Left ventricle myocardium inferior (tissue), 1 donor: ENCODE data around the gene LARGE1. TPM values are rescaled to one million over a fixed set of nuclear protein-coding genes. Genes with fewer than 3 reads are reported as not detected.

Source experiments
- DNase-seq: peaks from one replicate; pipeline ENCODE4 v3.0.0-alpha.2; 2020
- H3K27ac ChIP-seq: fragments of 200-600 bp; replicated peaks from 2 replicates; pipeline ENCODE4 v1.8.0; 2021
- H3K27me3 ChIP-seq: fragments of 200-600 bp; 2 replicates; pipeline ENCODE4 v1.8.0; 2021; ENCODE audit warnings: low read depth
- H3K36me3 ChIP-seq: fragments of 200-600 bp; 2 replicates; pipeline ENCODE4 v1.8.0; 2021
- H3K4me1 ChIP-seq: fragments of 200-600 bp; 2 replicates; pipeline ENCODE4 v1.8.0; 2021
- H3K4me3 ChIP-seq: fragments of 200-600 bp; 2 replicates; pipeline ENCODE4 v1.8.0; 2021; ENCODE audit warnings: mild to moderate bottlenecking, moderate library complexity
- H3K9me3 ChIP-seq: fragments of 200-600 bp; replicated peaks from 2 replicates; pipeline ENCODE4 v1.8.0; 2021
- CTCF ChIP-seq: fragments of 200-600 bp; IDR thresholded peaks from 2 replicates; pipeline ENCODE4 v1.8.0; 2021; ENCODE audit warnings: antibody characterized with exemption, mild to moderate bottlenecking, borderline replicate concordance
- intact Hi-C: fragments of 100-400 bp; cut with micrococcal nuclease; formaldehyde crosslinking; loops from one replicate; pipeline ENCODE4 v1.11.0; 2022
- total RNA-seq: library from RNA; stranded (reverse); fragmentation: NEBNext Ultra II Directional; extraction: Animal tissue kit (Norgen Biotek cat#: 25700); gene quantifications from one replicate; pipeline ENCODE4 v1.2.1, GENCODE V29; 2021
- donor health status: DM: no; HTN: yes; CAD: no; lungs with severe emphysema.

Gene LARGE1
- total RNA-seq, 1 donor from 2014 or later, result 117 TPM

- no peaks in the 10 kb centered on the region for H3K9me3 ChIP-seq
- no peak overlapping the region for H3K4me3 ChIP-seq
- peak overlapping the region; percentile 36 for H3K27ac ChIP-seq
- peaks cover 8% of the 10 kb centered on the region for H3K36me3 ChIP-seq
- TF ChIP-seq CTCF, result no peak
- no peak for DNase-seq
- intact Hi-C loops, result no loop called here
- H3K27me3 ChIP-seq, result no peaks in the 10 kb centered on the region
- H3K4me1 ChIP-seq, result peaks cover 31% of the 10 kb centered on the region
Measured at GRCh38 chr22:33325232-33326004, 594.9 kb downstream of the LARGE1 start.

- Histone ChIP-seq H3K9me3 (no peaks in the 10 kb centered on the region), H3K36me3 (peaks cover 8% of the 10 kb centered on the region), H3K27me3 (no peaks in the 10 kb centered on the region), H3K4me3 (no peak overlapping the region), H3K4me1 (peaks cover 31% of the 10 kb centered on the region), H3K27ac (peak overlapping the region; percentile 36)
- intact Hi-C loops, result no loop called here
- no peak for DNase-seq
- no peak for TF ChIP-seq CTCF
Measured at GRCh38 chr22:33324228-33324627, 596.0 kb downstream of the LARGE1 start.

GRCh38 chr22:33321466-33321865, 598.8 kb downstream of the LARGE1 start:
- no peak for DNase-seq
- intact Hi-C loops, result no loop called here

GRCh38 chr22:33315954-33316353, 604.3 kb downstream of the LARGE1 start:
- Histone ChIP-seq H3K27ac (no peak overlapping the region), H3K27me3 (no peaks in the 10 kb centered on the region), H3K9me3 (no peaks in the 10 kb centered on the region), H3K36me3 (peaks cover 33% of the 10 kb centered on the region), H3K4me1 (no peaks in the 10 kb centered on the region), H3K4me3 (no peak overlapping the region)
- DNase-seq, result no peak
- no peak for TF ChIP-seq CTCF
- intact Hi-C loops, result no loop called here

More at GRCh38 chr22:33321466-33321865, 598.8 kb downstream of the LARGE1 start:
- Histone ChIP-seq H3K4me1 (peaks cover 22% of the 10 kb centered on the region), H3K36me3 (peaks cover under 1% of the 10 kb centered on the region), H3K4me3 (no peak overlapping the region), H3K27me3 (no peaks in the 10 kb centered on the region), H3K9me3 (no peaks in the 10 kb centered on the region), H3K27ac (no peak overlapping the region)
- TF ChIP-seq CTCF, result no peak

GRCh38 chr22:33315117-33315516, 605.2 kb downstream of the LARGE1 start:
- intact Hi-C loops, result no loop called here
- Histone ChIP-seq H3K9me3 (no peaks in the 10 kb centered on the region), H3K27me3 (no peaks in the 10 kb centered on the region), H3K36me3 (peaks cover 40% of the 10 kb centered on the region), H3K27ac (no peak overlapping the region), H3K4me3 (no peak overlapping the region), H3K4me1 (no peaks in the 10 kb centered on the region)
- DNase-seq, result no peak
- TF ChIP-seq CTCF, result no peak
